DOHH2 (cell line): ENCODE results near the gene BBS7.

Source experiments
- H3F3A ChIP-seq: fragments of 200-600 bp; sonication (generic), shearing (Covaris generic); 2 replicates; pipeline ENCODE4 v1.6.0; 2016; ENCODE audit warnings: antibody characterized with exemption, mild to moderate bottlenecking; ENCODE audit not compliant: control insufficient read depth, insufficient read depth
- H3K27ac ChIP-seq: fragments of 200-600 bp; sonication (generic); 2 replicates; pipeline ENCODE4 v1.5.1; 2014; ENCODE audit warnings: low read depth, mild to moderate bottlenecking, low read length, moderate library complexity
- H3K27me3 ChIP-seq: fragments of 200-600 bp; sonication (generic); 2 replicates; pipeline ENCODE4 v1.6.1; 2014; ENCODE audit warnings: mild to moderate bottlenecking, low read length, mixed read lengths; ENCODE audit not compliant: control insufficient read depth
- H3K36me3 ChIP-seq: fragments of 200-600 bp; sonication (generic); 2 replicates; pipeline ENCODE4 v1.6.1; 2014; ENCODE audit warnings: mild to moderate bottlenecking, low read length, moderate library complexity, mixed read lengths; ENCODE audit not compliant: control insufficient read depth
- H3K4me1 ChIP-seq: fragments of 200-600 bp; sonication (generic); 2 replicates; pipeline ENCODE4 v1.6.1; 2014; ENCODE audit warnings: mild to moderate bottlenecking, low read length, mixed read lengths; ENCODE audit not compliant: control insufficient read depth
- H3K4me2 ChIP-seq: fragments of 200-600 bp; sonication (generic); 2 replicates; pipeline ENCODE4 v1.6.0; 2014; ENCODE audit warnings: mild to moderate bottlenecking, low read length, moderate library complexity
- H3K4me3 ChIP-seq: fragments of 200-600 bp; sonication (generic); 2 replicates; pipeline ENCODE4 v1.5.1; 2014; ENCODE audit warnings: mild to moderate bottlenecking, low read length, mixed read lengths
- H3K79me2 ChIP-seq: fragments of 200-600 bp; sonication (generic); 2 replicates; pipeline ENCODE4 v1.6.1; 2014; ENCODE audit warnings: mild to moderate bottlenecking, low read length, mixed read lengths; ENCODE audit not compliant: control insufficient read depth
- H3K9me2 ChIP-seq: fragments of 200-600 bp; sonication (generic); replicated peaks from 2 replicates; pipeline ENCODE4 v1.6.1; 2014; ENCODE audit warnings: mild to moderate bottlenecking, low read length, mixed read lengths; ENCODE audit not compliant: control insufficient read depth
- H3K9me3 ChIP-seq: fragments of 200-600 bp; sonication (generic); 2 replicates; pipeline ENCODE4 v1.6.1; 2014; ENCODE audit warnings: antibody characterized with exemption, low read length, mixed read lengths; ENCODE audit not compliant: control insufficient read depth, insufficient read depth
- H4K20me1 ChIP-seq: fragments of 200-600 bp; sonication (generic); 2 replicates; pipeline ENCODE4 v1.6.0; 2014; ENCODE audit warnings: low read depth, mild to moderate bottlenecking, antibody characterized with exemption, low read length, moderate library complexity; ENCODE audit not compliant: control insufficient read depth, insufficient read depth
- EZH2phosphoT487 ChIP-seq: fragments of 200-600 bp; sonication (generic); IDR thresholded peaks from 2 replicates; pipeline ENCODE4 v1.6.1; 2017; ENCODE audit warnings: borderline replicate concordance, mild to moderate bottlenecking, antibody characterized with exemption, low read length, moderate library complexity, mixed read lengths
- TF ChIP-seq, protein P1 (sequence below): fragments of 200-600 bp; sonication (generic); IDR thresholded peaks from one replicate; pipeline ENCODE4 v1.5.1; 2014; ENCODE audit warnings: antibody characterized with exemption, mild to moderate bottlenecking, low read depth, low read length; ENCODE audit not compliant: poor library complexity, severe bottlenecking

Gene BBS7

DNA sequence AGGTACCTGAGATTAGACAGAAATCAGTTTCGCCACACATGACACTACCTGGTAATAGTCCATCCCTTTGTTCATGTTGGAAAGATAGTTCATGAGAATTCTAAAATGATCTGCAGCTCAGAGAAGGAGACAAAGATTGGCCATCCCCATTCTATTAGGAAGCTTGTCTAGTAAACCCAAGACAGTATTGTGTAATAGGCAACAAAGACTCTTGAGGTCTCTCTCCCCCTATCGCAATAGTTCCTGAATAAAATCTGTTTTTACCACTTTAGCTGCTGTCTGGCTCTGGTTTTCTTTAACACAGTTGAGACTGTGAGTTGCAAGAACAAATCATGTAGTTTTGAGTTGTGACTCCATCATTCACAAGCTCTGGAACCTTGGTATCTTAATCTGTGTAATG is 14.8 kb upstream of the BBS7 start:
- H3K4me1 ChIP-seq, result peaks cover 5% of the 10 kb centered on the region
- peaks cover 18% of the 10 kb centered on the region for H3K27me3 ChIP-seq
- no peak overlapping the region for H3K4me3 ChIP-seq
- no peaks in the 10 kb centered on the region for H3K79me2 ChIP-seq
- H3K9me2 ChIP-seq, result no peaks in the 10 kb centered on the region
- H3K36me3 ChIP-seq, result no peaks in the 10 kb centered on the region
- H3F3A ChIP-seq, result no peaks in the 10 kb centered on the region
- TF ChIP-seq EZH2phosphoT487, result no peak
- TF ChIP-seq, protein P1, sequence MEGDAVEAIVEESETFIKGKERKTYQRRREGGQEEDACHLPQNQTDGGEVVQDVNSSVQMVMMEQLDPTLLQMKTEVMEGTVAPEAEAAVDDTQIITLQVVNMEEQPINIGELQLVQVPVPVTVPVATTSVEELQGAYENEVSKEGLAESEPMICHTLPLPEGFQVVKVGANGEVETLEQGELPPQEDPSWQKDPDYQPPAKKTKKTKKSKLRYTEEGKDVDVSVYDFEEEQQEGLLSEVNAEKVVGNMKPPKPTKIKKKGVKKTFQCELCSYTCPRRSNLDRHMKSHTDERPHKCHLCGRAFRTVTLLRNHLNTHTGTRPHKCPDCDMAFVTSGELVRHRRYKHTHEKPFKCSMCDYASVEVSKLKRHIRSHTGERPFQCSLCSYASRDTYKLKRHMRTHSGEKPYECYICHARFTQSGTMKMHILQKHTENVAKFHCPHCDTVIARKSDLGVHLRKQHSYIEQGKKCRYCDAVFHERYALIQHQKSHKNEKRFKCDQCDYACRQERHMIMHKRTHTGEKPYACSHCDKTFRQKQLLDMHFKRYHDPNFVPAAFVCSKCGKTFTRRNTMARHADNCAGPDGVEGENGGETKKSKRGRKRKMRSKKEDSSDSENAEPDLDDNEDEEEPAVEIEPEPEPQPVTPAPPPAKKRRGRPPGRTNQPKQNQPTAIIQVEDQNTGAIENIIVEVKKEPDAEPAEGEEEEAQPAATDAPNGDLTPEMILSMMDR, result no peak
- H4K20me1 ChIP-seq, result no peaks in the 10 kb centered on the region
- no peak overlapping the region for H3K27ac ChIP-seq
- no peak overlapping the region for H3K4me2 ChIP-seq
- H3K9me3 ChIP-seq, result no peaks in the 10 kb centered on the region

DNA sequence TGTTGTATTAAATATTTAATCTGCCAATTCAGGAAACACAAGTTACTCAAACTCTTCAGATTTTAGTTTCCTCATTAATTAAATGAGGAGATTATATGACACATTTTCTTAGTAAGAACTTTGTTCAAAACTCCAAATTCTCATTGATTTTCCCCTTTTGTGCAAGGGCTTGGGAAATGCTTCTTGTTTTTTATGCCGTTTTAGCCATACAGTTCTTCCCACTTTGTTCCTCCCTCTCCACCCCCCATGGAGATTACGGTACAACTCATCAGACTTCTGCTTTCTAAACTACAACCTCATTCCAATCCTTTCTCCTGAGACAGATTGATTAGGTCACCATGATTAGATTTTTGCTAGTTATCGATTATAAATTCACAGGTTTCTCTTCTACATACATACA is 10.9 kb upstream of the BBS7 start:
- Histone ChIP-seq H3K9me2 (no peaks in the 10 kb centered on the region), H3K79me2 (no peaks in the 10 kb centered on the region), H3K9me3 (no peaks in the 10 kb centered on the region), H3K27ac (no peak overlapping the region), H3F3A (no peaks in the 10 kb centered on the region), H3K36me3 (no peaks in the 10 kb centered on the region), H3K27me3 (peaks cover 22% of the 10 kb centered on the region), H4K20me1 (no peaks in the 10 kb centered on the region), H3K4me1 (no peaks in the 10 kb centered on the region), H3K4me2 (no peak overlapping the region), H3K4me3 (no peak overlapping the region)
- TF ChIP-seq EZH2phosphoT487, result no peak
- TF ChIP-seq, protein P1, result no peak

DNA sequence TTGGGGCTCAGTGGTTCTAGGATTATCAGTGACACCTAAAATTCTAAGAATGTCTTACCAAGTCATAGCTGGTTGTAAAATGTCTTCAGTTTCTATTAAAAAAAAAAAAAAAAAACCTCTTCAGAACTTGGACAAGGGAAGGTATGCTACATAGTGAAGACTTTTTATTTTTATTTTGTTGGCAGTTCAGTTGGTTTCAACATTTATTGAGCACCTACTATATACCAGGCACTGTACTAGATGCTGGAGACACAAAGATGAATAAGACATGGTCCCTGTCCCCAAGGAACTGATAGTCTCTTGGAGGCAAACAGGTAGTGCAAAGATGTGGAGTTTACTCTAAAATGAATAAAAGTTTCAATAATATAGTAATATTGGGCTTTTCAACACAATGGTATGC is 8.9 kb upstream of the BBS7 start:
- no peaks in the 10 kb centered on the region for H3K79me2 ChIP-seq
- H3K27me3 ChIP-seq, result peaks cover 15% of the 10 kb centered on the region
- no peak overlapping the region for H3K4me2 ChIP-seq
- no peaks in the 10 kb centered on the region for H3F3A ChIP-seq
- H3K4me1 ChIP-seq, result no peaks in the 10 kb centered on the region
- TF ChIP-seq, protein P1, result no peak
- H3K4me3 ChIP-seq, result no peak overlapping the region
- H3K9me2 ChIP-seq, result no peaks in the 10 kb centered on the region
- H3K27ac ChIP-seq, result no peak overlapping the region
- H3K36me3 ChIP-seq, result no peaks in the 10 kb centered on the region
- H4K20me1 ChIP-seq, result no peaks in the 10 kb centered on the region
- no peaks in the 10 kb centered on the region for H3K9me3 ChIP-seq
